GM12892 (cell line): Measurements from ENCODE around the gene YWHAH.

Experiments
- DNase-seq: peaks from one replicate; pipeline ENCODE4 v3.0.0; 2011; ENCODE audit not compliant: insufficient read length
- FAIRE-seq: peaks from 2 replicates; lab custom pipeline; 2011; peaks lifted over from hg19 to GRCh38; lab: Jason Lieb, UNC
- POLR2A ChIP-seq: IDR thresholded peaks from 2 replicates; pipeline ENCODE4 v1.6.1; 2011; ENCODE audit warnings: low read depth, low read length, control low read depth
- POLR2AphosphoS5 ChIP-seq: IDR thresholded peaks from 2 replicates; pipeline ENCODE4 v1.6.1; 2011; ENCODE audit warnings: low read depth, low read length, control low read depth
- TAF1 ChIP-seq: IDR thresholded peaks from 2 replicates; pipeline ENCODE4 v1.6.1; 2011; ENCODE audit warnings: low read depth, mild to moderate bottlenecking, control low read depth, low read length, borderline replicate concordance

The YWHAH gene

DNA sequence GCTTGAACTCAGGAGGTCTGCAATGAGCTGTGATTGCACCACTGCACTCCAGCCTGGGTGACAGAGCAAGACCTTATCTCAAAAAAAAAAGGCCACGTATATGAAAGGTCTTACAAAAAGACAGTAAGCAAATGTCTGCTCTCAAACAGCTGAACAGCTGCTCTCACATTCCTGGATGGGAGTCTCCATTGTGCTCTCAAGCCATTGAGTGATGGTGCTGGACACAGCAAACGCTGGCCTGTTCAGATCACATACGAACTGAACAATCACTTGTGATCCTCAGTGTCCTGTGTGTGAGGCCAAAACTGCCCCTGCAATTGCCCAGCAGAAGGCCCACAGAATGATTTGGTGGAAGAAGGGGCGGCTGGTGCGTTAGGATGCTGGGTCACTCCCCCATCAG lies 34.4 kb upstream of the YWHAH start:
- no peak for DNase-seq
- FAIRE-seq, result no peak
- no peak for TF ChIP-seq TAF1
- TF ChIP-seq POLR2A, result no peak
- TF ChIP-seq POLR2AphosphoS5, result no peak

GRCh38 chr22:31911565-31912406 lies 32.5 kb upstream of the YWHAH start:
- TF ChIP-seq POLR2AphosphoS5 (no peak), POLR2A (no peak), TAF1 (no peak)
- DNase-seq, result no peak
- no peak for FAIRE-seq

- TF ChIP-seq POLR2AphosphoS5, result no peak
- TF ChIP-seq POLR2A, result no peak
- TF ChIP-seq TAF1, result no peak
- DNase-seq, result no peak
- FAIRE-seq, result no peak
Measured at GRCh38 chr22:31912407-31912743, 32.0 kb upstream of the YWHAH start.

- FAIRE-seq (no peak), DNase-seq (no peak)
- no peak for TF ChIP-seq TAF1
Measured at GRCh38 chr22:31915586-31915985, 28.7 kb upstream of the YWHAH start.

GRCh38 chr22:31917227-31917921 lies 27.0 kb upstream of the YWHAH start:
- peak; percentile 67 for FAIRE-seq
- DNase-seq, result peak; percentile 43

GRCh38 chr22:31919730-31920129 lies 24.6 kb upstream of the YWHAH start:
- TF ChIP-seq TAF1 (no peak), POLR2AphosphoS5 (no peak), POLR2A (no peak)
- FAIRE-seq (no peak), DNase-seq (no peak)

More at GRCh38 chr22:31917227-31917921, 27.0 kb upstream of the YWHAH start:
- TF ChIP-seq TAF1, result no peak
- TF ChIP-seq POLR2A, result no peak
- no peak for TF ChIP-seq POLR2AphosphoS5

- FAIRE-seq (no peak), DNase-seq (no peak)
- no peak for TF ChIP-seq TAF1
- TF ChIP-seq POLR2A, result no peak
- TF ChIP-seq POLR2AphosphoS5, result no peak
Measured at GRCh38 chr22:31920306-31920705, 24.0 kb upstream of the YWHAH start.

- FAIRE-seq (no peak), DNase-seq (no peak)
- no peak for TF ChIP-seq POLR2A
- no peak for TF ChIP-seq POLR2AphosphoS5
- no peak for TF ChIP-seq TAF1
Measured at GRCh38 chr22:31921106-31921505, 23.2 kb upstream of the YWHAH start.

DNA sequence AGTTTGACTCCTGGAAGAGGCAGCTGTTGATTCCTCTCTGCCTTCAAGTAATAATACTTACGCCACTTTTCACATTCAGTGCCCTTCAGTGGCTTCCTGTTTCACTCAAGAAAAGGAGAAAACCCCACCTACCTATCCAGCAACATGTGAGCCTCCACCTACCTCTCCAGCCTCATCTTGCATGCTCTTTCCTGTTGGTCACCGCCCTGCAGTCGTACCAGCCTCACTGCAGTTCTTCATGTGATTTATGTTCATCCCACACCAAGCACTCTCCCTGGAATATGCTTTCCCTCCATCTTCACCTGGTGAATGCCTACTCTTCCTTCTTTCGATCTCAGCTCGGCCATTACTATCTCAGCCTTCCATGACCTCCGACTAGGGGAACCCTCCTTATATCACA lies 21.8 kb upstream of the YWHAH start:
- no peak for DNase-seq

DNA sequence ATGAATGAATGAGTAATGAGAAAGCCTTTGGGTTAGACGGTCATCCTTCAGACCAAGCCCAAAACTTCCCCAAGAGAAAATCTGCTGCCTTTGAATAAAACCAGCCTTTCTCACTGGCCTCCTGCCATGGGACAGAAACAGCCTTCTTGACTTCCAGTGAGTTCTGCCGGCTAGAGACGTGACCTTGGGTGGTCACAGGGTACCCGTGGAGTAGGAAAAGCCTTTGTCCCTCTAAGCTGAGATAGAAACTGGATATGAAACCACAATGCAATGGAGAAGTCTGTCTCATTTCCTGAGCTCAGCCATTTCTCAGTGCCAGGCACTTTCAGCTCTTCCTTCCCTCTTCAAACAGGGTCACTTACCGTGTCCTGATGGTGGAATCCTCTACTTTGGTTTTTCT lies 21.2 kb upstream of the YWHAH start:
- DNase-seq (no peak), FAIRE-seq (no peak)
- no peak for TF ChIP-seq TAF1
- TF ChIP-seq POLR2A, result no peak
- TF ChIP-seq POLR2AphosphoS5, result no peak

More for the DNA sequence above, 21.8 kb upstream of the YWHAH start:
- no peak for FAIRE-seq
- TF ChIP-seq POLR2AphosphoS5 (no peak), POLR2A (no peak), TAF1 (no peak)

- no peak for DNase-seq
- no peak for FAIRE-seq
- TF ChIP-seq TAF1 (no peak), POLR2AphosphoS5 (no peak), POLR2A (no peak)
Measured at GRCh38 chr22:31923747-31924146, 20.6 kb upstream of the YWHAH start.

- FAIRE-seq (no peak), DNase-seq (no peak)
- TF ChIP-seq TAF1, result no peak
- no peak for TF ChIP-seq POLR2A
- TF ChIP-seq POLR2AphosphoS5, result no peak
Measured at GRCh38 chr22:31925056-31925455, 19.3 kb upstream of the YWHAH start.
